Measurements from ENCODE around the gene GABBR2.
A peak's percentile ranks its signal among the peaks of the same experiment; 100 is the strongest.
"Not testable (repeated sequence)": the region's sequence is repeated elsewhere in the genome, so short reads cannot be mapped to it uniquely, and the experiment has no call there.

Gene GABBR2

DNA sequence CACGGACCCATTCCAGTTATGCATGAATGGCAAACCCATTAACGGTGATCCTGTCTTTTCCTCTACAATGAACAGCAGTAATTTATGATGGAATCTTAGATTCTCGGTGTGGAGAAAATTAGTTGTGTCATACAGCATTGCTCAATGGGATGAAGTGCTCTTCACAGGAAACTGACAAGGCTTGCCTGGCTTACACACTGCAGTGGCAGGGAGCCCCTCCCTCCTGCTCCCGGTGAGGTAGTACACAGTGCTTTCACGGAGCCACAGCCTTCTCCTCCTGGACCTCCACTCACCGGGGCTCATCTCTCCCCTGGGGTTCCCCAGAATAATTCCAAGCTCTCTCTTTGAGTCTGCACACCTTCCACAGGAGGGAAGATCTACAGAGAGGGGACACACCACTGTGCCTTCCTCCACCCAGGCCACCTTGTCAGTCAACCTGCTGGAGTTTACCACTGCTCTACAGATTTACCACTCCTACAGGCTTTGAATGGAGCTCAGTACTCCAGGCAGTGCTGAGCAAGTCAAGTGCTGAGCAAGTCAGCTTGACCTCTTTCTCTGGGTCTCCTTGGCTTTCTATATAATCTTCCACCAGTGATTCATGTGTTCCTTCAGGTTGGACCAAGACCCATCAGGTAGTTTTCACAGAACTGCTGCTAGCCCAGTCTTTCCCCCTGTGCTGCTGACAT is 394.2 kb downstream of the GABBR2 start:
- DNase-seq: peak; percentile 51

DNA sequence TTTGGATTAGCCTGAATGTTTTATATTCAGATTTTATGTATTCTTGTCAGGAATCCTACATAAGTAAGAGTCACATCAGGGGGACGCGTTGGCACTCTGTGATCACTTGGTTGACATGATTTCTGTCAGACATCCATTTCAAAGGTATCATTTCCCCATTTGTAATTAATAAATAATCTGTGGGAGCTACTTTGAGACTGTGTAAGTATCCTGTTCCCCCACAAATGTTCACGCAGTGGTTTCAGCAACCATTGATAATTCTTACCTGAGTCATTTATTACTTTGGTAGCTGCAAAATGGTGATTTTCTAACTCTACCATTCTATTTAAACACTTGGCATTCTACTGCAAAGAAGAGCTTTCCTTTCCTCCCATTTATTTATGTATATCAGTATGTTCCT is 396.4 kb downstream of the GABBR2 start:
- DNase-seq: no peak

DNA sequence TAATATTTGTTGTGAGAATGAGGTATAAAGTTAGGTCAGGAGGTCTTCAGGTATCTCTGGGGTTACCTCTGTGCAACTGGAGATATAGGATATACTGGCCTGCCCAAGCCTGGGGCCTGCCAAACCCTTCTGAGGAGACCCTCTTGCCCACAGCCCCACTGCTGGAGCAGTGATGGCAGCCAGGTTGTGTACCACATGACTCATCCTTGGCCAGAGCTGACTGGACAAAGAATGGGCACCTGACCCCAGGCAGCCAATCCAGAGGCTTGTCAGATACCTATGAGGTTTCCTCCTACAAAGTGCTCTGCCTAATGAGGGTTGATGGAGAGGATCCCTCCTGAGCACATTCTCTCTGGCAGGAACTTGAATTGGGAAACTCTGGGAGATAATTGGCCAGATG is 397.2 kb downstream of the GABBR2 start:
- no peak for DNase-seq

DNA sequence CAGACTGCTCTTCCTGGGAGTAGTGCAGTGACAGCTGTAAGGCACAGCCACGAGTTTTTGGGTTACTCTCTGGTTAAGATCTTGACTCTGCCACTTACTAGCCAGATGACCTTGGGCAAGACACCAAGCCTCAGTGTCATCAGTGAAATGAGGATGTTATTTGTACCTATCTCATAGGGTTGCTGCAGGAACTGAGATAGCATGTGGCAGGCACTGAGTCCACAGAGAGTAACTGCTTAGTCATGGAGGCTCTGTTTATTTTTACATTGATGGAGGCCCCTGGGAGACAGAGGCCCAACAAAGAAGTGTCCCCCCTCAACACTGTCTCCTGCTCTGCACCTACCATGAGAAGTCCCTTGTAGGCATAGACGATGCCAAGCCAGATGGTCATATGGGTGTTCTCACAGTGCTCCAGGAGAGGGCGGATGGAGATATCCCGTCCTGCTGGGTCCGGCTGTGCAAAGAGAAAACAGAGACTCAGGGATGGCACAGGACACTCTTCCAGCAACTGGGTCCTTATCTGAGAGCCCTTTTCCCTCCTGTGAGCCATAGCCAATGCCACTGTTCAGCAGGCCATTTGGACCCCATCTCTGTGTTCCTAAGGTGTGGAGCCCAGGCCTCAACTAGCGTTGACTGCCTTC is 397.9 kb downstream of the GABBR2 start:
- peak; percentile 8 for DNase-seq

DNA sequence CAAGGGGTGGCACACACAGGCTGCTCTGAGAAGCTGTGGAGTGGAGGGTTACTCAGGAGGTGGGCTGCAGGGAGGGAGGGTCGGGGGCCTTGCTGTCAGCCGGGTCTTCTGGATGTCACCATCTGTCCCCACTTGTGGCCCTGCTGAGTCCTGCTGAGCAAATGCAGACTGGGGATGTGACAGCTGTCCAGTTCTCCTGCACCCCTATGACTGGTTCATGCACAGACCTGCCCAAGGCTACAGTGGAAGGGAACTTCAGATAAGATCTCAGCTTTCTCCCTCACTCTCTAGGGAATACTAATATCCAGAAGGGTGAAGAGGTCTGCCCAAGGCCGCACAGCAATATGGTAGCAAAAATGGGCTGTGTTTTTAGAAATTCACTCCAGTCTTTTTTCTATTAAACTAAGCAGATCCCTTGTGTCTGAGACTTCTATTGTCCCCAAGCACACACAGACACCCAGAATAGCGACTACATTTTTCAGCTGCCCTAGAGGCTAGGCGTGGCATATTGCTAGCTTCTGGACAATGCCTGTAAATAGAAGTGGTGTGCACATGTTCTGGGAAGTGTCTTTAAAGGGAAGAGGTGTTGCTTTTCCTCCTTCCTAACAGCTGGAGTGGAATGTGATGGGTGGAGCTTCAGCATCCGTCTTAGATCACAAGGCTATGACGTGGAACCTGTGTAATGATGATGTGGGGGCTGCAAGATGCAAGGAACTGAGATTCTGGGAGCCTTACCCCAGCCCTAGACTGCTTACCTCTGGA is 402.2 kb downstream of the GABBR2 start:
- DNase-seq: no peak

DNA sequence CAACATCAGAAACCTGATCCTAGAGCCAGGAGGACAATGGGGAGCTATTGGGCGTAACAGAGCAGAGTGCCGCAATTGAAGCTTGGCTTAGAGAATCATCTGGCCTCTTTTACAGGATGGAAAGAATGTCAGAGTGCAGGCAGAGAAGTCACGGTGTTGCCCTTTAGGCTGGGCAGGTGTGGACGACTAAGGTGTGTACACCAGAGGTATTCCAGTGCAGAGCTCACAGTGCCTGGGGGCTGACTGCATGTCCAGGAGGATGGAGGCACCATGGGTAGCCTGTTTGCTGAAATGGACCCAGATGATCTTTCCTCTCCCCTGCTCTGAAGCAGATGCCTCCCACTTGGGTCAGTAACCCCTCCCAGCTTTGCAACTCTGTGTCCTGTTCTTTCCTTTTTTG is 404.4 kb downstream of the GABBR2 start:
- DNase-seq: no peak

DNA sequence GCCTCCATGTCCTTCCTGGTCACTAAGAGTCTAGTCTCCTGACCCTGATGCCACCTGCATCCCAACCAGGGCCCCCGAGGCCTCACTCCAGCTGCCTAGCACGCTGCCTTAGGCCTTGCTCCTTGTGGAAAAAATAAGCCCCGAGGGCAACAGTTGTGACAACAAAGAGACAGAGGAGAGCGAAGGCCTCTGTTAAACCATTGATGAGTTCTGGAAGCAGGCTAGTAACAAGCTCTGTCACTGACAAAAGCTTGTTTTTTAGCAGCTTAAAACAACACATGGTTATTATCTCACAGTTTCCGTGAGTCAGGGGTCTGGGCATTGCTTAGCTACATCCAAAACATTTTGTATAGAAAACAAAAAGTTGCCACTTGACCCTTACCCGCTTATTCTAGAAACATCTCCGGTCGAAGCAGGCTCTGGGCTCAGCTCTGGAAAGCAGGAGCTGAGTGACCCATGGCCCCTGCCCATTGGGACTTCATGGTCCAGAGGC is 405.1 kb downstream of the GABBR2 start:
- DNase-seq: no peak

DNA sequence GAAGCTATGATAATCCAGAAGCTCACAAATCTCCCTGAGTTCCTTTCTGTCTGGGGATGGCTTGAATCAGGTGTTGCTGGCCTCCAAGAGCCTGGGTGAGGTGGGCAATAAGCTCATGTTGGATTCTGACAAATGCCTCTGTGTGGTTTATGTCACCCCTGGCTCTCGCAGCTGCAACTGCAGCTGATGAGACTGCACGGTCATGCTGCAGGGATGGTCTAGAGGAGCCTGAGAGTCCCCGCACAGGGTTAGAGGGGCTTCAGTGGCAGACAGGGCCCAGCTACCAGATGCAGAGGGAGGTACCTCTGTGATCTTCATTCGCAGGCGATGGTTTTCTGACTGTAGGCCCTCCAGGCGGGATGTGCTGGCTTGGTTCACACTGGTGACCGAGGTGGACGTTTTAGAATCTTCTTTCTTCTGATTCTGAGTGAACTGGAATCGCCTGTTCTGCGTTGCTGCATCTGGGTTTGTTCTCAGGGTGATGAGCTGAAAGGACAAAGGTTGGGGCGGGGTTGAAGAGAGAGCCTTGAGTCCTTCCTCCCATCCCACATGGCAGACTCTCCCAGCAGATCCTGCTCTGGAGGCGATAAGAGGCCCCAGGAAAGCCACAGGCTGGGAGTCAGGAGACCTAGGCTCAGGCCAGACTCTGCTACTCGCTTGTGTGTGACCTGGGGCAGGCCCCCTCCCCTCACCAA is 405.6 kb downstream of the GABBR2 start:
- no peak for DNase-seq

DNA sequence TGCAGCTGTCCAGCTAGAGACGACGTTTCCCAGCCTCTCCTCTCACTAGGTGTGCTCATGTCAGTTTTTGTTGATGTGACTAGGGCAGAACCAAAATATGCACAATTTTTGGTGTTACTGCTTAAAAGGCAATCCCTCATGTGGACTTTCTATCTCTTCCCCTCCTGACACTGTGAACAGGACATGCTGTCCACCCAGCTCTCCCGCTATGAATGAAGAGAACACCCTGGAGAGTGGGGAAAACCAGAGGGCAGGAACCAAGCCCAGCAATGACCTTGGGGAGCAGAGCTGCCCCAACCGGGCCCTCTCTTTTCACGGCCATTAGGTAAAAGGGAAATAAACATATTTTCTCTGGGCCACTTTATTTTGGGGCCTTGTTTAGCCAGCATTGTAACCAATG is 406.6 kb downstream of the GABBR2 start:
- no peak for DNase-seq

DNA sequence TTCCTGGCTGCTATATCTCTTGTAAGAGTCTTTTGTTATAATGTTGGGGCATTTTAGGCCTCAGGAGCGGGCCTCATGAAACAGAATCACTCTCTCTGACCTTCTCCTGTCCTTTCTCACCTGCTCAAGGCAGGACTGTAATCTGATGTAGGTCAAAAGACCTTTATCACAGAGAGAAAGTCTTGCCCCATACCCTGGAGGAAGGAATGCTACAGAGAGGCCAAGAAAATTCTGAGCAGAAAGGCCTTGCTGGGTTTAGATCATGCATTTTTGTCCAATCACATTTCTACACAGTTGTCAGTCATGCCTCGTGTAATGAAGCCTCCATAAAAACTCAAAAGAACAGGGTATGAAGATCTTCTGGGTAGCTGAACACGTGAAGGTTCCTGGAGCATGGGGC is 408.1 kb downstream of the GABBR2 start:
- DNase-seq: no peak

DNA sequence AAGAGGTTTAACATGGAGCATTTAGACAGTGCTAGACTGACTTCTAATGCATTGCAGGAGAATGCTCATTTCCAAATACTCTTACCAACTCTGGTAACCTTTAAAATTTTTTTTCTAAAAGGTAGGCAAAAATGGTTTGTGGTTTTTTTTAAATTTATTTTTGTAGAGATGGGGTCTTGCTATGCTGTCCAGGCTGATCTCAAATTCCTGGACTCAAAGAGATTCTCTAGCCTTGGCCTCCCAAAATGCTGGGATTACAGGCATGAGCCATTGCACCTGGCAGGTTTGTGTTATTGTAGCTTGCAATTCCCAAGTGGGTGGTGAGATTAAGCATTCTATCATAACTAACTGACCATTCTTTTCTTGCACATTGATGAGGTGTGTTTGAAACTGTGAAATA is 410.3 kb downstream of the GABBR2 start:
- DNase-seq: no peak

DNA sequence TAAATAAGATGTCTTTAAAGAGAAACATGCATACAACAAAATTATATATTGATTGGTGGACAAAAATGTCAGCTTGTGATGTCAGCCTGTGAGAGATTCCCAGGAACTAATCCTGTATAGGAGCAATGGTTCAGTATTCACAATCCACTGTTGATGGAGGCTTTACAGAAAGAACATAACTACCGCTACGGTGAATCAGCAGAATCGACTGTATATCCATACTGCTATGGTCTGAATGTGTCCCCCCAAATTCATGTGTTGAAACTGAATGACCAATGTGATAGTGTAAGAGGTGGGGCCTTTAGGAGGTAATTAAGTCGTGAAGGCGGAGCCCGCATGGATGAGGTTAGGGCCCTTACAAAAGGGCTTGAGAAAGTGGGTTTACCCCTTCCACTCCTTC is 412.9 kb downstream of the GABBR2 start:
- DNase-seq: no peak

DNA sequence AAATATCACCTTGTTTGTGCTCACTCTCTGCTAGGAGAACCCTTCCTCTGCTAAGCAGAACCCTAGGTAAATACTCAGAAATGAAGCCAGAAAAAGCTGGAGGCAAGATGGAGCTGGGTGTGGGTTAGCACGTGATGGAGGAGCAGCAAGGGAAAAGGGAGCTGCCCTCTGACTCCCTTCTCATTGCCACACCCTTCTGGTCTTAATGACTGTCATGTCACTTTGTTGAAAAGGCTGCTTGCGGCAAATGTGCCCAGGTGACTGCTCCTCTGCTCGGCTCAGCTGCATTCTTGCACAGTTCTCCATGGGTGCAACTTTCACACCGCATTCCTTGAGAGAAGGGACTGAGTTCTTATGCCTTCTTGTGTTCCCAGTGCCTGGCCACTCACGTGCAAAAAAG is 416.9 kb downstream of the GABBR2 start:
- no peak for DNase-seq

DNA sequence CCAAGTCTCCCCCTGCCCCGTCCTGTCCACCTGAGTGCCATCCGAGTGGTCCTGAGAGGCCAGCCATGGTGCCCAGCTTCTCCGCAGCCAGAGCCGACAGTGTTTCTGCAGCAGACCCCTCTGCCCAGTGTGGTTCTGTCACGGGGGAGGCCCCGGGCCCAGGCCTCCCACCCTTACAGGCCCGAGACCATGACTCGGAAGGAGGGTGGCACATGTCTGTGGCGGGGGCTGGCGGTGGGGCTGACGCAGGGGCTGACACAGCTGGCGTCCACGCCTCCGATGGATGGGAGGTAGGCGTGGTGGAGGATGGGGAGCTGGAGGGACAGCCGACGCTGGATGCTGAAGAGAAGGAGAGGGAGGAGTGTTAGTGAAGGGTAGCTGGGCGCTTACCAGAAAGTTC is 418.3 kb downstream of the GABBR2 start:
- no peak for DNase-seq

DNA sequence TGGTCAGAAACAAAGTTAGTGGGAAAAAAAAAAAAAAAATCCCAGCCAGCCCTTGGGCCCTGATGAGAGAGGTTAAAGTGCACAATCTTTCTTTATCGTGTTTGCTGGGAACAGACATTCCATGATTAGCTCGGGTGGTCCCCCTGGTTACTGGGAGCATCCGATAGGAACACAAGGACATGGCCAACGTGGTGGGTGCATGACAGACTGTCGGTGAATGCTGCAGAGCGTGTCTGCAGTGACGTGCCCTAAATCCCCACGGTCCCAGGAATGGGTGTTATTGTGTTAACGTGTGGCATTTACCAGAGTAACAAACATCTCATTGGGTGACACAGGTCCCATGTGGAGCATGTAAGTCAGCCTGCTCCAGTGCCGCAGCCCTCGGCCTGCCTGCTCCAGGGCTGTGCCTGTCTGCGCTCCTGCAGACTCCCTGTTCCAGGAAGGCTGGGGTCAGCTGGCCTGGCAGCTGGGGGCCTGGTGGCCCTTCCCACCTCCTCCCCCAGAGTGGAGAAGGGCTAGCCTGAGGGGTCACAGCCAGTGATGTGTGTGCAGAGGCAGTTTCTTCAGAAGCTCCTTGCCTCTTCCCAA is 419.0 kb downstream of the GABBR2 start:
- DNase-seq: no peak

DNA sequence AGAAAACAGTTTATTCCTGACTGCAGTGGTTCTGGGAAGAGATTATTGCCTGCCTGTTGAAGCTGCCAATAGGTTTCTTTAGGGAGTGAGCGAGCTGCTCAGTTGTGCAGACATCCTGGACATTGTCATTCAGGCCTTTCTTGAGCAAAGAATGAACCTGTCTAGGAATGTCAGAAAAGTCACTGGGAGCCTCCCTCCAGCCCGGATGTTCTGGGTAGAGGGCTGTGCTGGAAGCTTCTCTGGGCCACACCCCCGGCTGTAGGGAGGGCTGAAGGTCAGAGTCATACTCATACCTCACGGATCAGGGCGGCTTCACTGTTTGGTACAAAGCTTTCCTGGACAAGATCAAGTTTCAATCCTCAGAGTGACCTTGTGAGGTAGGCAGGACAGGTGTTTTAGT is 419.9 kb downstream of the GABBR2 start:
- DNase-seq: no peak

DNA sequence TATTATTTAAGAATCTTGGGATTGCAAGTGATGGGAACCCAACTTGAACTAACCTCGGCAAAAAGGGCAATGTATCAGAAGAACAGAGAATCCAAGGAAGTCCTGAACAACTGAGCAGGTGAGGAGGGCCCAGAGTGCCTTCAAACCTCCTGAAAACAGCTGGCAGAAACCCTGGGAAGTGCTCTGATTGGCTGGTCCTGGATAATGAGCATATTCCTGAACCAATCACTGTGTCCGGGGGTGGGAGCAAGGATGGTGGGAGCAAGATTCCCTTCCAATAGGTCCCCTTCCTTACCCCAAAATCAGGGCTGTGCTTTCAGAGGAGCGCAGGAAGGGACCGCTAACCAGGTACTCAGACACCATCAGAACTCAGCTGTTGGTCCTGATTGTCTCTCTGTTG is 421.4 kb downstream of the GABBR2 start:
- DNase-seq: peak; percentile 5

DNA sequence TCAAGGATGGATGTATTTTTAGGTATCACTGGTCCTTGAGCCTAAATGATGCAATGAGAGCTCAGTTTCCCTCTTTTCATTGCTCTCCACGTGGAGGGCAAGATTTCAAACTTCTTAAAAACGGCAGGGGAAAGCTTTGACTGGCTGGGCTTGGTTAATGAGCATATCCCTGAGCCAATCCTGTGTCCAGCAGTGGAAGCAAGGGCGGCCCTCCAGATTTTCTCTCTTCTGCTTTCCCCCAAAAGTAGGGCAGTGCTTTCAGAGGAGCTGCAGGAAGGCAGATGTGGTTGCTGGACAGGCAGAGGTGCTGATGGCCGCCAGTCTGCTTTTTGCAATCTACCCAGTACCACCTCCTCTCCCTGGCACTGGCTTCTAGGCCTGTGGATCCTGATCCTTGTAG is 423.3 kb downstream of the GABBR2 start:
- no peak for DNase-seq

DNA sequence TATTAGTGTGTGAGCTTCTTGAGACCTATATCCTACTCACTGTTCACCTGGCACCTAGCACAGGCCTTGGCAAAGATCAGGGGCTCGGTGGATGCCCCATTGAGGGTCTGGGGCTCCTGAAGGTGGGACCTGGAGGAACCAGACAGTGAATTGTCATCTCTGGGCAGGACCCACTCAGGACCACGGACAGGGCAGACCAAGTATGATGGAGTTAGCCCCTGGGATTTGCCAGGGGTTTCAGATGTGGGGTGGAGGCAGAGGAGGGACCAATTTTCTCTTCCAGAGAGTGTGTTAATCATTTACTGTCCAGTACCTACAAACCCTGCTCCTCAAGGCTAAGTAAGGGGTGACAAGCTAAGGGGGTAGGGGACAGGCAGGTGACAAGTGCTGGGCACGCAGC is 424.0 kb downstream of the GABBR2 start:
- no peak for DNase-seq

DNA sequence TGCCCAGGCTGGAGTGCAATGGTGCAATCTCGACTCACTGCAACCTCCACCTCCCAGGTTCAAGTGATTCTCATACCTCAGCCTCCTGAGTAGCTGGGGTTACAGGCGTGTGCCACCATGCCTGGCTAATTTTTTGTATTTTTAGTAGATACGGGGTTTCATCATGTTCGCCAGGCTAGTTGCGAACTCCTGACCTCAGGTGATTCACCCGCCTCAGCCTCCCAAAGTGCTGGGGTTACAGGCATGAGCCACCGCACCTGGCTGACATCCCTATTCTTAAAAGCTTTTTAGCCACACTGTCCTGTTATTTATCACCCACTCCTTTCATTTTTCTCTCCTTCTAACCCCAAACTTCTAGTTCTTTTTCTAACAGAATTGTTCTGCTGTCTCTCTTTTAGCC is 425.6 kb downstream of the GABBR2 start:
- DNase-seq: not testable (repeated sequence)

DNA sequence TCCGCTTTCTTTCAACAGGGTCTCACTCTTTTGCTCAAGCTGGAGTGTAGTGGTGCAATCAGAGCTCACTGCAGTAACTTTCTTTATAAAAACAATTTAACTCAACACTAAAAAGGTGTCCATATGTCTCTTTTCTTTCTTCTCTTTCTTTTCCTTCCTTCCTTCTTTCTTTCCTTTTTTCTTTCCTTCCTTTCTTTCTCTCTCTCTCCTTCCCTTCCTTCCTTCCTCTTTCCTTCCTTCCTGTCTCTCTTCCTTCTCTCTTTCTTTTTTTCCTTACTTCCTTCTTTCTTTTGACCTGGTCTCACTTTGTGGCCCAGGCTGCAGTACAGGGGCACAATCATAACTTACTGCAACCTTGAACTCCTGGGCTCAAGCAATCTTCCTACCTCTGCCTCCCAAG is 427.5 kb downstream of the GABBR2 start:
- DNase-seq: no peak

DNA sequence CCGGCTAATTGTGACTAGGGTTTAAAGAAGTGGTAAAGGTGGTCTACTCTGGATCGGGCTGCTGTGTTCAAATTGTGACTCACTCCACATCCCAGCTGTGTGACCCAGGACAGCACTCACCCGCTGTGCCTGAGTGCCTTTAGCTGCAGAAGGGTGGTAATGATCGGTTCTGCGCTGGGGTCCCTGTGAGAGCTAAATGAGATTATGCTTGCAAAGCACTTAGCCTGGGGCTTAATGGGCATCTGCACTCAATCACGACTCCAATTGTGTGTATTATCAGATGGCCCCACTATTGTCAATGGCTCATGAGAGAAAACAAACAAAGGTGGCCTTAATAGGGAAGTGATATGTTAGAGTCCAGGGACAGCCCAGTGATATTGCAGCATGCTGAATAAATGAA is 428.2 kb downstream of the GABBR2 start:
- DNase-seq: no peak

DNA sequence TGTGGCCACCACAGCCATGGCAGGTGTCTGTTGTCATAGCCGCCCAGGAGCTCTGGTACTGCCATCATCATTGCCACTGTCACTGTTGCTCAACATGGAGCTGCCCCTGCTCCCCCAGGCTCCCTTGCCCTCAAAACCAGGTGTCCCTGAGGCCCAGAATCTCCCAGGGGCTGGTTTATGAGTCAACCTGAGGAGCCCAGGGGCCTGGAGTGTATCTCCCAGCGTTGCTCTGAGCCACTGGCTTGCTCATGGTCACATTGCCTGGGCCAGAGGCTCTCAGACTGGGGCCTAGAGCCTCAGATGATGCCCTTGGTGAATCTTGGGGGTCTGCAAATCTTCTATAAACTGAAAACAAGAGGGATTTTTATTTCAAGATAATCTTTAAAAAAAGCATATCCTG is 428.6 kb downstream of the GABBR2 start:
- DNase-seq: no peak
